CD14-positive monocyte (primary cell): ENCODE results near the gene NLRP2B. TPM values are rescaled to one million over a fixed set of nuclear protein-coding genes. Genes with fewer than 3 reads are reported as not detected.

Source experiments
- DNase-seq, 3 donors: peaks; one replicate each; pipeline ENCODE4 v3.0.0-alpha.2; 2011 to 2022
- H2AFZ ChIP-seq: 2 replicates; pipeline ENCODE4 v1.6.0; 2012; ENCODE audit warnings: mild to moderate bottlenecking, low read depth, low read length, inconsistent platforms; ENCODE audit not compliant: insufficient read depth, poor library complexity, severe bottlenecking
- H3K27ac ChIP-seq, 2 donors: 1 replicate in 1 of 2; 2 replicates in 1 of 2; pipeline ENCODE4 v1.5.1; 2012 to 2013; ENCODE audit warnings: low read length in 2 of 2, control low read depth in 1 of 2, inconsistent platforms in 1 of 2, low read depth in 1 of 2, mild to moderate bottlenecking in 1 of 2
- H3K27me3 ChIP-seq, 2 donors: one replicate each; pipeline versions ENCODE4 v1.6.0 to v1.6.1; 2011 to 2013; ENCODE audit warnings: low read length in 2 of 2; ENCODE audit not compliant: control insufficient read depth in 2 of 2, insufficient read depth in 2 of 2
- H3K36me3 ChIP-seq, 2 donors: replicated peaks in 1 of 2; 1 replicate in 1 of 2; 2 replicates in 1 of 2; pipeline versions ENCODE4 v1.5.1 to v1.6.1; 2012 to 2013; ENCODE audit warnings: low read length in 2 of 2, control low read depth in 1 of 2, inconsistent platforms in 1 of 2, mild to moderate bottlenecking in 1 of 2; ENCODE audit not compliant: insufficient read depth in 2 of 2, control insufficient read depth in 1 of 2
- H3K4me1 ChIP-seq, 2 donors: 1 replicate in 1 of 2; 2 replicates in 1 of 2; pipeline versions ENCODE4 v1.5.1 to v1.6.1; 2012 to 2013; ENCODE audit warnings: low read length in 2 of 2, control low read depth in 1 of 2, inconsistent platforms in 1 of 2, mild to moderate bottlenecking in 1 of 2, moderate library complexity in 1 of 2; ENCODE audit not compliant: insufficient read depth in 2 of 2, control insufficient read depth in 1 of 2
- H3K4me2 ChIP-seq: replicated peaks from 2 replicates; pipeline ENCODE3; 2012; ENCODE audit warnings: low read length, moderate library complexity, mild to moderate bottlenecking; ENCODE audit not compliant: poor library complexity, severe bottlenecking; ENCODE audit errors: extremely low read depth
- H3K4me3 ChIP-seq, 3 experiments: fragments of 200-600 bp in 1 of 3; sonication (generic) in 1 of 3; replicated peaks in 1 of 3; 1 replicate in 2 of 3; 2 replicates in 1 of 3; pipeline ENCODE4 v1.5.1; 2011 to 2013; ENCODE audit warnings: low read length in 3 of 3, mild to moderate bottlenecking in 3 of 3, control low read depth in 2 of 3, low read depth in 2 of 3, inconsistent platforms in 1 of 3, moderate library complexity in 1 of 3
- H3K79me2 ChIP-seq: 2 replicates; pipeline ENCODE4 v1.6.0; 2012; ENCODE audit warnings: mild to moderate bottlenecking, control low read depth, inconsistent platforms, low read length, moderate library complexity; ENCODE audit not compliant: insufficient read depth
- H3K9ac ChIP-seq: 2 replicates; pipeline ENCODE4 v1.6.0; 2017; ENCODE audit warnings: low read length, mild to moderate bottlenecking; ENCODE audit not compliant: insufficient read depth, poor library complexity, severe bottlenecking
- H3K9me3 ChIP-seq, 2 donors: replicated peaks in 1 of 2; 1 replicate in 1 of 2; 2 replicates in 1 of 2; pipeline versions ENCODE4 v1.5.1 to v1.6.1; 2012 to 2013; ENCODE audit warnings: low read length in 2 of 2, control low read depth in 1 of 2; ENCODE audit not compliant: control insufficient read depth in 1 of 2, insufficient read depth in 1 of 2
- H4K20me1 ChIP-seq: 2 replicates; pipeline ENCODE4 v1.6.0; 2012; ENCODE audit warnings: mild to moderate bottlenecking, low read length, control low read depth, moderate library complexity; ENCODE audit not compliant: insufficient read depth
- H3K27ac Mint-ChIP-seq, 7 donors: one replicate each; pipeline ENCODE4 v1.8.0; 2020; ENCODE audit warnings: mild to moderate bottlenecking in 7 of 7, mixed read lengths in 7 of 7, moderate library complexity in 6 of 7, inconsistent platforms in 2 of 7
- H3K27me3 Mint-ChIP-seq, 3 donors: one replicate each; pipeline ENCODE4 v1.8.0; 2021 to 2022; ENCODE audit warnings: low read depth in 3 of 3, mild to moderate bottlenecking in 3 of 3, mixed read lengths in 3 of 3, moderate library complexity in 3 of 3, inconsistent platforms in 1 of 3
- H3K36me3 Mint-ChIP-seq, 2 donors: one replicate each; pipeline ENCODE4 v1.8.0; 2020; ENCODE audit warnings: mixed read lengths in 2 of 2, inconsistent platforms in 1 of 2, mild to moderate bottlenecking in 1 of 2
- H3K4me1 Mint-ChIP-seq: one replicate; pipeline ENCODE4 v1.8.0; 2020; ENCODE audit warnings: mild to moderate bottlenecking, mixed read lengths
- H3K4me3 Mint-ChIP-seq, 2 donors: one replicate each; pipeline ENCODE4 v1.8.0; 2020; ENCODE audit warnings: mild to moderate bottlenecking in 2 of 2, mixed read lengths in 2 of 2, moderate library complexity in 1 of 2
- H3K9me3 Mint-ChIP-seq, 7 donors: one replicate each; pipeline ENCODE4 v1.8.0; 2020 to 2022; ENCODE audit warnings: mixed read lengths in 7 of 7, mild to moderate bottlenecking in 6 of 7, moderate library complexity in 6 of 7, inconsistent platforms in 2 of 7
- WGBS: methylation state at CpG from one replicate; pipeline ENCODE4 v1.1.5; 2013; ENCODE audit warnings: missing lambda C conversion rate; ENCODE audit not compliant: insufficient coverage; 5-methylcytosine and 5-hydroxymethylcytosine counted together
- intact Hi-C, 2 donors: fragments of 100-400 bp; cut with micrococcal nuclease; formaldehyde crosslinking; loops; one replicate each; pipeline versions ENCODE4 v1.15.0 to v1.15.1; 2023
- polyA plus RNA-seq, 3 donors: library from polyadenylated mRNA; depleted of rRNA in 1 of 3; unstranded in 2 of 3; stranded (reverse) in 1 of 3; fragments of 300-500 nt in 2 of 3; fragments of >200 nt in 1 of 3; fragmentation: Illumina TruSeq in 2 of 3; gene quantifications; 1 replicate in 2 of 3; 2 replicates in 1 of 3; pipeline ENCODE4 v1.2.3, GENCODE V29; 2012 to 2021
- TF ChIP-seq, protein P1 (sequence below): fragments of 200-600 bp; IDR thresholded peaks from one replicate; pipeline ENCODE4 v1.8.0; 2022; ENCODE audit warnings: antibody characterized with exemption, mild to moderate bottlenecking

The NLRP2B gene
- polyA plus RNA-seq, 3 donors, result not detected

- no peak overlapping the region for H3K27ac Mint-ChIP-seq
- peaks cover 0 to 1% (median 1%) of the 10 kb centered on the region in 3 donors for H3K27me3 Mint-ChIP-seq
- Histone ChIP-seq H3K79me2 (no peaks in the 10 kb centered on the region), H3K9ac (no peak overlapping the region), H3K27ac (no peak overlapping the region), H4K20me1 (no peaks in the 10 kb centered on the region), H3K4me1 (no peaks in the 10 kb centered on the region), H3K4me2 (no peak overlapping the region), H3K9me3 (peaks cover 0 to 35% of the 10 kb centered on the region in 2 donors), H2AFZ (no peak overlapping the region), H3K27me3 (no peaks in the 10 kb centered on the region), H3K4me3 (no peak overlapping the region), H3K36me3 (no peaks in the 10 kb centered on the region)
- no peaks in the 10 kb centered on the region for H3K36me3 Mint-ChIP-seq
- WGBS, result no CpG with 5 or more reads among the region's 2 CpGs
- H3K9me3 Mint-ChIP-seq, result peaks cover 8 to 34% (median 19%) of the 10 kb centered on the region in 7 donors
- TF ChIP-seq, protein P1, sequence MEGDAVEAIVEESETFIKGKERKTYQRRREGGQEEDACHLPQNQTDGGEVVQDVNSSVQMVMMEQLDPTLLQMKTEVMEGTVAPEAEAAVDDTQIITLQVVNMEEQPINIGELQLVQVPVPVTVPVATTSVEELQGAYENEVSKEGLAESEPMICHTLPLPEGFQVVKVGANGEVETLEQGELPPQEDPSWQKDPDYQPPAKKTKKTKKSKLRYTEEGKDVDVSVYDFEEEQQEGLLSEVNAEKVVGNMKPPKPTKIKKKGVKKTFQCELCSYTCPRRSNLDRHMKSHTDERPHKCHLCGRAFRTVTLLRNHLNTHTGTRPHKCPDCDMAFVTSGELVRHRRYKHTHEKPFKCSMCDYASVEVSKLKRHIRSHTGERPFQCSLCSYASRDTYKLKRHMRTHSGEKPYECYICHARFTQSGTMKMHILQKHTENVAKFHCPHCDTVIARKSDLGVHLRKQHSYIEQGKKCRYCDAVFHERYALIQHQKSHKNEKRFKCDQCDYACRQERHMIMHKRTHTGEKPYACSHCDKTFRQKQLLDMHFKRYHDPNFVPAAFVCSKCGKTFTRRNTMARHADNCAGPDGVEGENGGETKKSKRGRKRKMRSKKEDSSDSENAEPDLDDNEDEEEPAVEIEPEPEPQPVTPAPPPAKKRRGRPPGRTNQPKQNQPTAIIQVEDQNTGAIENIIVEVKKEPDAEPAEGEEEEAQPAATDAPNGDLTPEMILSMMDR, result no peak
- intact Hi-C loops, result no loop called here
- DNase-seq, result no peak
- H3K4me3 Mint-ChIP-seq, result no peak overlapping the region
- H3K4me1 Mint-ChIP-seq, result no peaks in the 10 kb centered on the region
Observed at GRCh38 chrX:57681341-57681740, 1.3 kb upstream of the NLRP2B start.

GRCh38 chrX:57678686-57679428, 1.2 kb downstream of the NLRP2B start:
- DNase-seq, result no peak
- Histone ChIP-seq H3K27ac (no peak overlapping the region), H4K20me1 (no peaks in the 10 kb centered on the region), H3K4me1 (no peaks in the 10 kb centered on the region), H3K9me3 (peaks cover 5 to 33% of the 10 kb centered on the region in 2 donors), H3K27me3 (no peaks in the 10 kb centered on the region), H2AFZ (no peak overlapping the region), H3K4me2 (no peak overlapping the region), H3K4me3 (no peak overlapping the region), H3K79me2 (no peaks in the 10 kb centered on the region), H3K36me3 (no peaks in the 10 kb centered on the region), H3K9ac (no peak overlapping the region)
- intact Hi-C loops, result no loop called here
- 100% methylated on average over 1 of the region's 37 CpGs for WGBS
- Mint-ChIP-seq H3K9me3 (peaks cover 9 to 36% (median 20%) of the 10 kb centered on the region in 7 donors), H3K4me1 (no peaks in the 10 kb centered on the region), H3K36me3 (no peaks in the 10 kb centered on the region), H3K27ac (no peak overlapping the region), H3K27me3 (peaks cover 0 to 1% (median 0%) of the 10 kb centered on the region in 3 donors), H3K4me3 (no peak overlapping the region)
- TF ChIP-seq, protein P1, result no peak
